GM08714 (cell line): ENCODE results near the gene STK32B.
A peak's percentile ranks its signal among the peaks of the same experiment; 100 is the strongest.
"Not testable (repeated sequence)": the region's sequence is repeated elsewhere in the genome, so short reads cannot be mapped to it uniquely, and the experiment has no call there.

Source experiments
- H3K4me3 ChIP-seq: fragments of 200-500 bp; sonication (Bioruptor generic); 2 replicates; pipeline ENCODE4 v1.5.1; 2014; ENCODE audit warnings: mild to moderate bottlenecking, low read length, inconsistent platforms
- ZNF274 ChIP-seq: IDR thresholded peaks from 2 replicates; pipeline ENCODE4 v1.6.1; 2012; ENCODE audit warnings: mild to moderate bottlenecking, low read depth, low read length

STK32B gene

DNA sequence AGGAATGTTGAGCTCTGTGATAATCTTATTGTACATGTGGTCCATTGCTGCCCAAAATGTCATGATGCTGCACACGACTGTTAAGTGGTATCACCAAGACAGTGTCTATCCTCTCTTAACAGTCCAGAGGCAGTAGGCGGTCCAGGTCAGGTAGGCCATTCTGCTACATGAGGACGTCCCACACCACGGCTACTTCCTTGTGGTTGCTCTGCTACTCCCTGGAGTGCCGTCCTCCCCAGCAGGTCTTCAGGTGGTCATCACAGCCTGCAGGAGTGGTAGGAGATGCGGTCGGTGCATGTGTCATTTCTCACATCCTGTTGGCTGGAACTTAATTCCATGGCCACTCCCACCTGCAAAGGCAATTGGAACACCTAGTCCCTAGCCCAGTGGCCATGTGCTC lies 11.5 kb upstream of the STK32B start:
- H3K4me3 ChIP-seq = no peak overlapping the region
- no peak for TF ChIP-seq ZNF274

DNA sequence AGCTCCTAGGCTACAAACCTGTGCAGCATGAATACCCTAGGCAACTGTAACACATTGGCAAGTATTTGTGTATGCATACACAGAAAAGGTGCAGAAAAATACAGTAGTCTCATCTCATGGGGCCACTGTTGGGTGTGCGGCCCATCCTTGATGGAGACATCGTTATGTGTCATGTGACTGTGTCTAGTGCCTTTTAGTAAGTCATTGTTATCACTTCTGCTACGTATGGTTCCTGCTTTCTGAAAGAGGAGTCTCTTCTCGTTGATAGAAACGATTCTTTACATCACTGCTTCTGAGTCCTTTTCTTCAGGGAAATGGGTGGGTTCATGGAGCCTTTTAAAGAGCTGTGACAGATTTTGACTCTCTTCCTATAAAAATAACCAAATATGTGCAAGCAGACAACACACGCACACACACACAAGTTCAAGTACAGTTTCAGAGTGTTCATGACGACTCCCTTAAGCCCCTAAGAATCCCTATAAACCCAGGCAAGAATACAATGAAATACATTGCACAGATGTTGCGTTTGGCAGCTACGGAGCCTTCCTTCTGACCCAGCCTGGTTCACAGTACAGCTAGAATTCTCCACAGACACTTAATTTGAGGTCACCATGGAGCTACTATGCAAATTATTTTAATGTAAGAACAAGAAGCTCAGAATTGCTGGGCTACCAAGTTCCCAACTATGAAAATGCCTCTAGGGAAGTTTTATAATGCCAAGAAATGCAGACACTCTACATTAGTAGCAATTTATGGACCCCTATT lies 10.2 kb upstream of the STK32B start:
- no peak overlapping the region for H3K4me3 ChIP-seq
- no peak for TF ChIP-seq ZNF274

DNA sequence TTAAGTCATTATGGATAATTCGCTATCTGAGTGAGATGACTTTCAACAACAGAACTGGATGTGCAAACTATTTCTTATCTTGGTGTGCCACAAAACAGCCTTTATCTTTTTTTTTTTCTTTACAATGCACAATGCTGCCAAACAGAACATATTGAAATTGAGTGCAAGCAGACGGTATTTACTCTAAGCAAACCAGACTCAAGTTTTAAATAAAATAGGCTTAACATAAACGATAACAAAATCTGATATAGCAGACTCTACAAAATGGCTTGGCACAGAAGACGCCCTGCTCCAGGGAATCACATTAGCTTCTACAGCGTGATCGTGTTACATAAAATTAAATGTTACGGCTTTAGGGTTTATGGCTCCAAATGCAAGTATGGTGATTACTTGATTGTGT lies 9.6 kb upstream of the STK32B start:
- no peak overlapping the region for H3K4me3 ChIP-seq
- TF ChIP-seq ZNF274 = no peak

DNA sequence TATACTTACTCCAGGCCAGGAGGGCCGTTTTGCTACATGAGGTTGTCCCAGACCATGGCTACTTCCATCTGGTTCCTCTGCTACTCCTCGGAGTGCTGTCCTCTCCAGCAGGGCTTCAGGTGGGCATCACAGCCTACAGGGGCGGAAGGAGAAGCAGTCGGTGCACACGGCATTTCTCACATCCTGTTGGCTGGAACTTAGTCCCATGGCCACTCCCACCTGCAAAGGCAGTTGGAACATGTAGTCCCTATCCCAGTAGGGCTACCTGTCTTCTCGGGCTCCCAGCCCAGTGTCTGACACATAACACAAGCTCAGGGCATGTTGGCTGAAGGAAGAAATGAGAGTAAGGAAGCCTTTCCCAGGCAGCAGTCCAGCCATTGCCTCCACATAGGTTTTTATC lies 7.7 kb upstream of the STK32B start:
- no peak for TF ChIP-seq ZNF274
- H3K4me3 ChIP-seq = no peak overlapping the region

DNA sequence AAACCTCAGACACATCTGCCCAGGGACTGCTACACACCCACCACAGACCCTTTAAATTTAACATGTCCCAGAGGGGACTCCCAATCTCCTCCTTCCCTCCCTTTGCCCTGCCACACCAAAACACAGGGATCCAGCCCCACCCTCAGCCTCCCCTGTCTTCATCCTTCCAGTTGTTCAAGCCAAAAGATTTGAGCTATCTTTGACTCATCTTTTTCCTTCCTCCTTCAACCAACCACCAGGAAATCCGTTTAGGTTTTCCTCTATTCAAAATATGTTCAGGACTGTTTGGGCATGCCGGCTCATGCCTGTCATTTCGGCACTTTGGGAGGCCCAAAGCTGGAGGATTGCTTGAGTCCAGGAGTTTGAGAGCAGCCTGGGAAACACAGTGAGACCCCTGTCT lies 6.9 kb upstream of the STK32B start:
- H3K4me3 ChIP-seq = no peak overlapping the region
- no peak for TF ChIP-seq ZNF274

DNA sequence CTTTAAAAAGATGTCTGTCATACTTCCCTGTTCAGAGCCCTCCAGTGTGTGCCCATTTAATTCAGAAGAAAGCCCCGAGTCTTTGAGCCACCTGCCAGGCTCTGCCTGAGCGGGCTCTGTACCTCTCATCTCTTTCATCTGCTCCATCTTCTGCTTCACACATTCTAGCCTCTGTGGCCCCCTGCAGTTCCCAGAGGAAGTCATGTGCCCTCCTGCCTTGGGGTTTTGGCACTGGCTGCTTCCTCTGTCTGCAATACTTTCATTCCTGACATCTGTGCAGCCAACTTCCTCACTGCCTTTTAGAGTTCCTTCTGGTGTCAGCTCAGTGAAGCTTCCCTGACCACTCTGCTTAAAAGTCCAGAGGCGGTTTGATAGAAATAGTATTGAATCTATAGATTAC lies 6.2 kb upstream of the STK32B start:
- no peak overlapping the region for H3K4me3 ChIP-seq
- no peak for TF ChIP-seq ZNF274

DNA sequence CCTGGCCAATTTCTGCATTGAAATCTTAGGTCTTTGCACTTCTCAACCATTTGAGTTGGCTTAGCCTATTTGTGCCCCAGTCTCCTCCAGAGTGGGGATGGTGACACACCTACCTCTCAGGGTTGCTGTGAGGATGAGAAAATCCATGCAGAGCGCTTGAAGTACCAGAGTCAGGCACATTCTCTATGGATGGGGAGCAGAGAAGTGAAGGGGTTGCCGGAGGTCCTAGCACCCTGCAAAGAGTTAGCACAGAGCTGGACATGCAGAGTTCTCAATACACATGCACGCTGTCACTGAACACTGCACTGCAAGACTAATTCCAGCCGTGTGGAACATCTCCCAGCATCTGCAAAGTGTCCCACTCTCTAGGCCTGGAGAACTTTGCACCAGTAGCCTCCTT lies 2.6 kb upstream of the STK32B start:
- H3K4me3 ChIP-seq = no peak overlapping the region
- no peak for TF ChIP-seq ZNF274

DNA sequence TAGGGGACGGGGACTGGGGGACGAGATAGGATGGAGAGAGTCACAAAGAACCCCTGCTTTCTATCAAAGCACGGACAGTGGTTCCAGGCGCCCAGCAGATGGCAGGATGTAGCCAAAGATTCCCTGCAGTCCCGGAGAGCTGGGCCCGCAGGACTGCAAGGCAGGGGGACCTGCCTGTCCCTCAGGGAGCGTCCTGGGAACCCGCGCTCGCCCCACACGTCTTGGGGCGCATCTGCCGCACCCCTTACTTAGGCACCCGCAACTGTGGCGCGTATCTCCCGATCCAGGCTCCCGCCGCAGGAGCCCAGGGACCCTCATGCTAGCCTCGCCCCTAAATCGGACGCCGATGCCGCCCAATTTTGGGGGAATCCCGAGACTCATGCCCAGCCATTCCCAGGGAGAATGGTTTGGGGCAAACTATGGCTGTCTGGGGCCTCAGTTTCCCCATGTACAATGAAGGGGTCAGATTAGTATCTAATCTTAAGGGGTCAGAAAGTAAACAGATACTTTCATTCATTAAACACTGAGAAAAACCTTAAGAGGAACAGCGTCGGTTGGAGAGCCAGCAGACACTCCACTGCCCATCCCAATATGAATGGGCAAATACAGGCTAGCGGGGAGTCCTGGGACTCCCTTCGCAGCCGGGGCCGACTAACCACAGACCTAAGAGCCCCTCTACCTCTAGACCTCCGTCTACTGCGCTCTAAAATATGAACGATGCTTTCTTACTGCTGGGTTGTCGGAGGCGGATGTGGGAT lies 581 bp upstream of the STK32B start:
- no peak for TF ChIP-seq ZNF274
- H3K4me3 ChIP-seq = peak overlapping the region; percentile 10; the same call in 1 of the 2 replicates

DNA sequence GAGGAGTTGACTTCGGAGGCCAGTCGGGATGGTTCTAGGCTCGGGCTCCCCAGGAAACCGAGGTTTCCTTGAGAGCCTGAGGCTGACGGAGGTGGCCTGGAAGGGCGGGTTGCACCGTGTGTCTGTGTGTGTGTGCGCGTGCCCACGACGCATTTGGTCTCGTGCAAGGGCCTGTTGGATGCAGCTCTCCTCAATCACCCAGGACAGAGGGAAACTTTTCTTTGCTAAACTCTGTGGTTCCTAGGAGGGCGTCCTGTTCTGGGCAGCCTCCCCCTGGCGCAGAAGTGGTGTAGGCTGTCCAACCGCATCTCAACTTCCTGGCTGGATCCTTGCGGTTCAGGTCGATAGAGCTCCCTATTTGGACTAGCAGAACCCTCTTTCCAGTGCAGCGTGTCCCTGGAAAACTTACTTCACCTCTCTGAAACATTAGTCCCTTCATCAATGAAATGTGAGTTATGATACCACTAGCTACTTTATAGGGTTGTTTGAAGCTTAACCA lies 973 bp downstream of the STK32B start:
- no peak for TF ChIP-seq ZNF274

DNA sequence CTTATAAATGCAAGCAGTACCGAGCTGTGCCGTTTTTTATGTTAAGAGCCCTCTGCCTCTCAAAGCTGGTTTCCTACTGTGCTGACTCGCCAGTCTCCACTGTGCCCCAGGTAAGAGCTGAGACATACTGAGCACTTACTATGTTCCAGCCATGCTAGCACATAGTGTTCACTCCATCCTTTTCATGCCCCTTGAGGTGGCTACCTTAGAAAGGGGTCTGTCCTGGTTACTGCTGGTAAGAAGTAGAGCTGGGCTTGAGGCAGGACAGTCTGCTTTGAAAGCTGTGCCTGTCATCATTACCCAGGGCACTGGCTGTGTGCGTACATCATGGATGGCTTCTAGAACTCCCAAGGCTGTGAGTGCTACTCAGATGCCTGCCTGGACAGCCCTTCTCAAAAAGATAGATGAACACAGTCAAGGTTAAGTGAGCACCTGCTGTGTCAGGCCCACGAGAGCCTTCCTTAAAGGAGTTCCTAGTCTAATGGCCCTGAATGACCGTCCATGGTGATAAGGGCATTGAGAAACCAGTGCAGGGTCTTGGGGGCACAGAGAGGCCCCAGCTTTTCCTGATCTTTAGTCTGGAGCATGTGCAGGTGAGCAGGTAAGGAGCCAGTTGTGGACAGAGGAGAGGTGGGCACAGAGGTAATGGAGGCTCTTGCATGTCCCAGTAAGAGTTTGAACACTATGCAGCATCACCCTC lies 1.6 kb downstream of the STK32B start:
- TF ChIP-seq ZNF274 = no peak
- no peak overlapping the region for H3K4me3 ChIP-seq

More for the DNA sequence above, 973 bp downstream of the STK32B start:
- H3K4me3 ChIP-seq = no peak overlapping the region

DNA sequence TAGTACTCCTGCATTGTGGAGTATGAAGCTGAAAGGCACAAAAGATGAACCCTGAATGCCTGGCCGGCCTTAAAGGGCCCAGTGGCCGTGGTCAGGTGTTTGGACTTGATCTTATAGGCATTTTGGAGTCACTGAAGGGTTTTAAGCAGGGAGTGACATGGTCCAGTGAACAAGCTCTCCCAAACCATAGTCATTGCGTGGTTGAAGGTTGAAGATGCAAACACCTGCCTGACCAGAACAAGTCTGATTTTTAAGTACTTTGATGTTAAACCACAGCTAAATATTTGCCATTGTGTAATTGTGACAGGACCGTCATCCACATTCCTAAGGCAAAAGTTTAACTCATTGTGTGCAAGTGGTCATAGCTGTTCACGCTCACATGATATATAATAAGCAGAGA lies 3.3 kb downstream of the STK32B start:
- TF ChIP-seq ZNF274 = no peak
- no peak overlapping the region for H3K4me3 ChIP-seq

DNA sequence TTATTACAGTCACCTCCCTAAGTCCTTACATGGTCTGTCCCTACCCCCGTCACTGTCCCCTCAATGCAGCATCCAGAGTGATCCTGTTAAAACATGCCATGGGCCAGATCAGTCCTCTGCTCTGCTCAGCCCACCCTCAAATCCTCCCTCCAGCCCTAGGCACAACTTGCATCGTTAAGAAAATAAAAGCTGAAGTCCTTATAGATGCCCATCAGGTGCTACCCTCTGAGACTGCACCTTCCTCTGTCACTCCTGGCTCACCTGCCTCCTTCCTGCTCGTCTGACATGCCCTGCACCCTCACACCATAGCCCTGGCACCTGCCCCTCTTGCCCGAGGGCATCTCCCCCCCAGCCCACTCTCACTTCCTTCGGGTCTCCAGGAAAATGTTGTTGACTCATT lies 4.1 kb downstream of the STK32B start:
- TF ChIP-seq ZNF274 = no peak
- H3K4me3 ChIP-seq = no peak overlapping the region

DNA sequence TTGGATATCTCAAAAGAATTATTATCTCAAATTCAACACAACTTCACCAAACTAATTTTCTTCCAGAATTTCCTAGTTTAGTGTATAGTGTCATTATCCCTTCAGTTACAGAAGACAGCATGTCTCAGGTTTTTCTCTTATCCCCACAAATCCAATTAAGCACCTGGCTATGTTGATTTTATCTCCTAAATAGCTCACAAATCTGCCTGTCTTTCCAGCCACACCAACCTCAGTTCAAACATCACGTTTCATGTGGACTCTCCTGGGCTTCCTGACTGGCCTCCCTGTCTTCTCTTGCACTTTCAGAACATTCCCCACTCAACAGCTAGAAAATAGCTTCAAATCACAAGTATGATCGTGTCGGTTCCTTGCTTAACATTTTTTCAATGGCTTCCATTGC lies 14.8 kb downstream of the STK32B start:
- TF ChIP-seq ZNF274 = no peak
- no peak overlapping the region for H3K4me3 ChIP-seq

DNA sequence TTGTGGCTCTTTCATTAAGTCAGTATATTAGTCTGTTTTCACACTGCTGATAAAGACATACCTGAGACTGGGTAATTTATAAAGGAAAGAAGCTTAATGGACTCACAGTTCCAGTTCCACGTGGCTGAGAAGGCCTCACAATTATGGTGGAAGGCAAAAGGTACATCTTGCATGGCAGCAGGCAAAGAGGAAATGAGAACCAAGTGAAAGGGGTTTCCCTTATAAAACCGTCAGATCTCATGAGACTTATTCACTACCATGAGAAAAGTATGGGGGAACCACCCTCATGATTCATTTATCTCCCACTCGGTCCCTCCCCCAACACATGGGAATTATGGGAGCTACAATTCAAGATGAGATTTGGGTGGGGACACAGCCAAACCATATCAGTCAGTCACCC lies 15.7 kb downstream of the STK32B start:
- not testable (repeated sequence) for H3K4me3 ChIP-seq

DNA sequence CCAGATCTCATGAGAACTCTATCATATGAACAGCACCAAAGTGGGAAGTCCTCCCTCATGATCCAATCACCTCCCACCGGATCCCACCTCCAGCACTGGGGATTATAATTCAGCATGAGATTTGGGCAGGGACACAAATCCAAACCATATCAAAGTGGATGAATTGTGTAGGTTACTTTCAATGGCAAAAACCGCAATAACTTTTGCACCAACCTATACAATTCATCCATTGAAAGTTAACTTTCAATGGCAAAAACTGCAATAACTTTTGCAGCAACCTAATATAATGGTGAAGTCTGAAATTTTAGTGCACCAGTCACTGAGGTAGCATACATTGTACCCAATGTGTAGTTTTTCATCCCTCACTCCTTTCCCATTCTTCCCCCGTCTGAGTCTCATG lies 16.6 kb downstream of the STK32B start:
- no peak overlapping the region for H3K4me3 ChIP-seq
- no peak for TF ChIP-seq ZNF274
